HepG2 (cell line): ENCODE measurements around the gene NIPAL1. TPM values are rescaled to one million over a fixed set of nuclear protein-coding genes. Genes with fewer than 3 reads are reported as not detected.

ENCODE experiments used
- ATAC-seq: fragments of 200-7000 bp; cut with Tn5 transposase; 3 replicates; pipeline ENCODE4 v1.9.1; 2020; ENCODE audit warnings: mild to moderate bottlenecking, moderate library complexity
- BruUV-seq: library from RNA; stranded (reverse); fragments of 400-500 nt; replicated peaks from 2 replicates; lab custom pipeline; 2021; lab: Mats Ljungman, UMichigan
- CTCF ChIA-PET: fragments of 300-600 bp; formaldehyde crosslinking; extraction: SDS; loops from one replicate; lab custom pipeline; 2021; ENCODE audit warnings: low total read pairs, inconsistent platforms, low intra/inter-chr PET ratio; lab: Yijun Ruan, JAX
- POLR2A ChIA-PET: fragments of 350-600 bp; sonication (Branson Sonifier 250); formaldehyde crosslinking; loops from one replicate; lab custom pipeline; 2020; ENCODE audit warnings: antibody characterized with exemption, inconsistent platforms; lab: Yijun Ruan, JAX
- DNase-seq: peaks from one replicate; pipeline ENCODE4 v3.0.0-alpha.2; 2015; ENCODE audit warnings: low spot score
- FAIRE-seq: peaks from 3 replicates; lab custom pipeline; 2011; peaks lifted over from hg19 to GRCh38; lab: Jason Lieb, UNC
- H2AFZ ChIP-seq: one replicate; pipeline ENCODE4 v1.6.1; 2011; ENCODE audit warnings: low read length, inconsistent platforms
- H3K27ac ChIP-seq: fragments of 300-600 bp; 3 replicates; pipeline ENCODE4 v1.8.0; 2011; ENCODE audit warnings: mixed run types, mild to moderate bottlenecking, mixed read lengths, low read length, inconsistent platforms; ENCODE audit not compliant: insufficient read depth; ENCODE audit errors: extremely low read length
- H3K27me3 ChIP-seq, 2 experiments: fragments of 200-600 bp in 1 of 2; 2 replicates in 1 of 2; 3 replicates in 1 of 2; pipeline versions ENCODE4 v1.6.0 to v1.8.0; 2011; ENCODE audit warnings: low read length in 2 of 2, mild to moderate bottlenecking in 2 of 2, moderate library complexity in 2 of 2, inconsistent platforms in 1 of 2; ENCODE audit not compliant: insufficient read depth in 2 of 2, control insufficient read depth in 1 of 2
- H3K36me3 ChIP-seq, 2 experiments: fragments of 200-600 bp in 1 of 2; replicated peaks in 1 of 2; 2 replicates in 1 of 2; 3 replicates in 1 of 2; pipeline versions ENCODE4 v1.5.1 to v1.8.0; 2011; ENCODE audit warnings: low read length in 2 of 2, inconsistent platforms in 1 of 2; ENCODE audit not compliant: insufficient read depth in 2 of 2, control insufficient read depth in 1 of 2
- H3K4me1 ChIP-seq: 2 replicates; pipeline ENCODE4 v1.5.1; 2012; ENCODE audit warnings: low read length, inconsistent platforms; ENCODE audit not compliant: insufficient read depth
- H3K4me2 ChIP-seq: 2 replicates; pipeline ENCODE4 v1.6.0; 2011; ENCODE audit warnings: low read depth, low read length, inconsistent platforms
- H3K4me3 ChIP-seq, 3 experiments: fragments of 200-600 bp in 1 of 3; sonication (generic), shearing (Covaris generic) in 1 of 3; replicated peaks in 1 of 3; 2 replicates each; pipeline ENCODE4 v1.5.1; 2011 to 2016; ENCODE audit warnings: low read length in 3 of 3, inconsistent platforms in 2 of 3, low read depth in 2 of 3, mild to moderate bottlenecking in 2 of 3, control low read depth in 1 of 3, mixed read lengths in 1 of 3; ENCODE audit not compliant: insufficient read depth in 1 of 3
- H3K79me2 ChIP-seq: one replicate; pipeline ENCODE4 v1.6.1; 2011; ENCODE audit warnings: low read length, inconsistent platforms; ENCODE audit not compliant: insufficient read depth
- H3K9ac ChIP-seq: 2 replicates; pipeline ENCODE4 v1.6.0; 2011; ENCODE audit warnings: mild to moderate bottlenecking, low read depth, low read length, inconsistent platforms; ENCODE audit not compliant: insufficient read depth
- H3K9me3 ChIP-seq: 2 replicates; pipeline ENCODE4 v1.5.1; 2012; ENCODE audit warnings: mild to moderate bottlenecking, low read length
- H4K20me1 ChIP-seq: 2 replicates; pipeline ENCODE4 v1.6.0; 2011; ENCODE audit warnings: inconsistent platforms, mild to moderate bottlenecking, low read length, moderate library complexity; ENCODE audit not compliant: insufficient read depth
- CBX2 ChIP-seq, 2 experiments: fragments of 200-600 bp in 1 of 2; sonication (generic); formaldehyde crosslinking in 1 of 2; IDR thresholded peaks; 2 replicates each; pipeline versions ENCODE4 v1.7.0 to v1.8.1; 2018 to 2022; ENCODE audit warnings: low read depth in 2 of 2, low read length in 1 of 2, mild to moderate bottlenecking in 1 of 2, missing genetic modification reagents in 1 of 2
- CHD4 ChIP-seq: fragments of 200-600 bp; sonication (generic); IDR thresholded peaks from 2 replicates; pipeline ENCODE4 v1.7.0; 2017; ENCODE audit warnings: mild to moderate bottlenecking, low read length, borderline replicate concordance
- GATA4 ChIP-seq: sonication (generic); IDR thresholded peaks from 2 replicates; pipeline ENCODE4 v1.6.1; 2016; ENCODE audit warnings: antibody characterized with exemption, low read depth, borderline replicate concordance
- HNF4G ChIP-seq, 2 experiments: sonication (generic) in 1 of 2; formaldehyde crosslinking in 1 of 2; IDR thresholded peaks; 2 replicates each; pipeline versions ENCODE4 v1.4.0 to v1.6.1; 2011 to 2020; ENCODE audit warnings: borderline replicate concordance in 2 of 2, low read depth in 2 of 2, mild to moderate bottlenecking in 2 of 2, low read length in 1 of 2, missing genetic modification reagents in 1 of 2, moderate library complexity in 1 of 2
- KDM2A ChIP-seq: sonication (generic); formaldehyde crosslinking; IDR thresholded peaks from 2 replicates; pipeline ENCODE4 v1.4.0; 2020; ENCODE audit warnings: low read depth, missing genetic modification reagents, borderline replicate concordance
- MEIS2 ChIP-seq: sonication (generic); formaldehyde crosslinking; IDR thresholded peaks from 2 replicates; pipeline ENCODE4 v1.9.0; 2021; ENCODE audit warnings: mild to moderate bottlenecking, missing genetic modification reagents
- STAG1 ChIP-seq: sonication (generic); formaldehyde crosslinking; IDR thresholded peaks from 2 replicates; pipeline ENCODE4 v1.4.0; 2020; ENCODE audit warnings: missing genetic modification reagents
- ZNF253 ChIP-seq: sonication (generic); formaldehyde crosslinking; IDR thresholded peaks from 2 replicates; pipeline ENCODE4 v1.8.0; 2022; ENCODE audit warnings: mild to moderate bottlenecking, missing genetic modification reagents, borderline replicate concordance
- ZNF431 ChIP-seq: sonication (generic); formaldehyde crosslinking; IDR thresholded peaks from 2 replicates; pipeline ENCODE4 v1.9.0; 2022; ENCODE audit warnings: missing genetic modification reagents, low read depth, mild to moderate bottlenecking, borderline replicate concordance
- ZNF468 ChIP-seq: sonication (generic); formaldehyde crosslinking; IDR thresholded peaks from 2 replicates; pipeline ENCODE4 v1.8.0; 2022; ENCODE audit warnings: mild to moderate bottlenecking, moderate library complexity, missing genetic modification reagents
- ZNF609 ChIP-seq: sonication (generic); formaldehyde crosslinking; IDR thresholded peaks from 2 replicates; pipeline ENCODE4 v1.4.0; 2020; ENCODE audit warnings: mild to moderate bottlenecking, missing genetic modification reagents, borderline replicate concordance
- ZNF629 ChIP-seq: sonication (generic); formaldehyde crosslinking; conservative IDR thresholded peaks from 2 replicates; pipeline ENCODE4 v1.5.0; 2020; ENCODE audit warnings: missing genetic modification reagents
- ZZZ3 ChIP-seq: sonication (generic); formaldehyde crosslinking; IDR thresholded peaks from 2 replicates; pipeline ENCODE4 v1.4.0; 2020; ENCODE audit warnings: missing genetic modification reagents, mild to moderate bottlenecking, borderline replicate concordance
- WGBS: methylation state at CpG from one replicate; pipeline ENCODE4 v1.1.6; 2017; ENCODE audit warnings: low lambda C conversion rate; 5-methylcytosine and 5-hydroxymethylcytosine counted together
- in situ Hi-C: cut with HindIII; loops from 2 replicates; pipeline ENCODE4 v1.10.0; 2017; ENCODE audit warnings: low pct_unique_long_range_greater_than_20kb; ENCODE audit not compliant: extremely low pct_ligation_motif_present
- intact Hi-C: fragments of 100-400 bp; cut with micrococcal nuclease; formaldehyde crosslinking; loops from one replicate; pipeline ENCODE4 v1.10.0; 2022; ENCODE audit not compliant: unreplicated experiment
- polyA plus RNA-seq, 8 experiments: library from polyadenylated mRNA; depleted of rRNA in 3 of 8; stranded (reverse) in 7 of 8; unstranded in 1 of 8; fragments of >200 nt; fragmentation: Illumina TruSeq in 4 of 8; extraction: Trizol in 4 of 8; gene quantifications; 2 replicates each; pipeline versions ENCODE4 v1.2.1 to v1.2.3, GENCODE V29; 2011 to 2016; ENCODE audit warnings: low read depth in 4 of 8, missing spikeins in 1 of 8, mixed read lengths in 1 of 8; ENCODE audit not compliant: insufficient read depth in 1 of 8
- total RNA-seq, 5 experiments: library from RNA; depleted of rRNA; stranded (reverse); fragments of >200 nt; fragmentation: Illumina TruSeq; extraction: Trizol; gene quantifications; 2 replicates each; pipeline ENCODE4 v1.2.3, GENCODE V29; 2016; ENCODE audit warnings: low read depth in 1 of 5

NIPAL1 gene
- total and polyA plus RNA-seq, 2 of the 13 experiments (the other 11 are each of a cell fraction or from before 2014, with no cell fraction given): 1.4 to 3.4 TPM

GRCh38 chr4:48051078-48051477 is 34.5 kb downstream of the NIPAL1 start:
- ATAC-seq (no peak), DNase-seq (no peak), FAIRE-seq (no peak)
- Histone ChIP-seq H3K9me3 (no peaks in the 10 kb centered on the region), H3K27me3 (peaks cover 0 to 1% of the 10 kb centered on the region in 2 experiments; a peak in 3 of 5 replicates), H3K4me1 (peaks cover 11% of the 10 kb centered on the region; the same call in 1 of the 2 replicates), H3K36me3 (no peaks in the 10 kb centered on the region), H3K4me2 (no peak overlapping the region), H3K9ac (no peak overlapping the region), H3K4me3 (no peak overlapping the region), H3K27ac (no peak overlapping the region), H4K20me1 (no peaks in the 10 kb centered on the region), H2AFZ (no peak overlapping the region), H3K79me2 (no peaks in the 10 kb centered on the region)
- intact Hi-C loops (no loop called here), in situ Hi-C loops (no loop called here)
- no TSS peak for BruUV-seq
- ChIA-PET POLR2A (no interaction called here), CTCF (no interaction called here)
- WGBS: 0% methylated on average over 1 of the region's 1 CpG
- no peak for TF ChIP-seq MEIS2 (CRISPR knock-in tag)
- TF ChIP-seq ZNF431 (CRISPR knock-in tag): no peak
- no peak for TF ChIP-seq HNF4G (IDR thresholded peaks at IDR 0.05; ENCODE audit: borderline replicate concordance, low read depth, low read length)
- TF ChIP-seq HNF4G (CRISPR knock-in tag; IDR thresholded peaks at IDR 0.05; ENCODE audit: borderline replicate concordance, low read depth): no peak
- TF ChIP-seq ZNF629 (CRISPR knock-in tag): no peak
- no peak for TF ChIP-seq STAG1 (CRISPR knock-in tag)
- no peak for TF ChIP-seq ZNF609 (CRISPR knock-in tag)
- no peak for TF ChIP-seq GATA4
- no peak for TF ChIP-seq ZNF253 (CRISPR knock-in tag)
- TF ChIP-seq CHD4: no peak
- TF ChIP-seq CBX2 (IDR thresholded peaks at IDR 0.05; ENCODE audit: low read depth, low read length): no peak
- TF ChIP-seq CBX2 (CRISPR knock-in tag; IDR thresholded peaks at IDR 0.05; ENCODE audit: low read depth): no peak
- TF ChIP-seq ZZZ3: no peak
- no peak for TF ChIP-seq ZNF468 (CRISPR knock-in tag)
- no peak for TF ChIP-seq KDM2A (CRISPR knock-in tag)
